GM21619 (cell line): ENCODE measurements around the gene IRGQ.
"Not testable (repeated sequence)": the region's sequence is repeated elsewhere in the genome, so short reads cannot be mapped to it uniquely, and the experiment has no call there.

Experiments
- ATAC-seq: cut with Tn5 transposase; IDR thresholded peaks from one replicate; pipeline ENCODE4 v1.9.1; 2021; ENCODE audit not compliant: unreplicated experiment

The IRGQ gene

GRCh38 chr19:43598445-43599240, 2.7 kb upstream of the IRGQ start:
- no peak for ATAC-seq

GRCh38 chr19:43597876-43598275, 1.9 kb upstream of the IRGQ start:
- ATAC-seq = no peak

GRCh38 chr19:43596842-43597461, 1.0 kb upstream of the IRGQ start:
- no peak for ATAC-seq

DNA sequence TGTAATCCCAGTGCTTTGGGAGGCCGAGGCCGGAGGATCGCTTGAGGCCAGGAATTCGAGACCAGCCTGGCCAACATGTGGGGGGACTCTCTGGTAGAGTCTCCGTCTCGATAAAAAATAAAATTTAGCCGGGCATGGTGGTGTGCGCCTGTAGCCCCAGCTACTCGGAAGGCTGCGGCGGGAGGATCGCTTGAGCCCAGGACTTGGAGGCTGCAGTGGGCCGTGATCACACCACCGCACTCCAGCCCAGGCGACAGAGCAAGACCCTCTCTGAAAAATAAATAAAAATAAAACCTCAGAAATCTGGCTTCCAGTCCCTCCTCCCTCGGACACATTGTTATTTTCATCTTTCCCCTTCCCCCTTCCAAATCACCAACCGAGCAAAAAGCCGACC, 332 bp downstream of the IRGQ start:
- ATAC-seq = peak; percentile 1

DNA sequence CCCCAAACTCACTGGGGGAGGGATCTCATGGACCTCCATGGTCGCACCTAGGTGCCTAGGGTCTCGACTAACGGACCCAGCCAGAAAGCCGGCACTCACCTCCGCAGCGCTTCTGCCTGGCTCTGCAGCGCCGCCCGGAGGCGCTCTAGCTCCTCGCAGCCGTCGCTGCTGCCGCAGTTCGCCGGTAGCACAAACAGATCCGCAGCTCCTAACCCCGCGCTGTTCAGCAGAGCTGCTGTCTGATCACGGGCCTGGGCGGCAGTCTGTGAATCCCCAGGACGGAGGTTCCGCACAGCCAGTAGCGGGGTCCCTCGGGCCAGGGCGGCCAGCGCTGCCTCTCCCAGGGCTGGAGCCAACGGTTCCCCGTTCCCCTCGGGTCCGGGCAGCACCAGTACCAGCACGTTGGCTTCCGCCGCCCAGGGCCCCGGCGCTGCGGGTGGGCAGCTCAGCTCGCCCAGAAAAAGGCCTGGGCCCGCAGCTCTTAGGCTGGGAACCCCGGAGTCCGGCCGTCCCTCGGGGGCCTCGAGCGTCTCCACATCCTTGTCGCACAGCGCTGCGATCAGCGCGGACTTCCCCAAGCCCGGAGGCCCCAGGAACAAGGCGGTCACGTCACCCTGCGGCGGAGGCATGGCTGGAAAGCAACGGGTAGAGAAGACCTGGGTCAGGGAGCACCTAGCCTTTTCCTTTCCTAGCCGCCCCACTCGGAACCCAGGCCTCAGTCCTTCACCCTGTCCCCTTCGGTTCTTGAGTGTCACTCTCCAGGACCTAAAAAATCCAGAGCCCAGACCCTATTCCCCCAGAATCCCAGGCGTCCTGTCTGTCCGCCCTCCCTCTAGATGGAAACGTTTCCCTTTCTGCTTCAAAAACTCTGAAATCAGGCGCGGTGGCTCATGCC, 977 bp downstream of the IRGQ start:
- ATAC-seq = no peak

GRCh38 chr19:43594081-43594697, 1.7 kb downstream of the IRGQ start:
- no peak for ATAC-seq

GRCh38 chr19:43592800-43593350, 3.1 kb downstream of the IRGQ start:
- ATAC-seq = no peak

GRCh38 chr19:43591904-43592772, 3.8 kb downstream of the IRGQ start:
- ATAC-seq = no peak

DNA sequence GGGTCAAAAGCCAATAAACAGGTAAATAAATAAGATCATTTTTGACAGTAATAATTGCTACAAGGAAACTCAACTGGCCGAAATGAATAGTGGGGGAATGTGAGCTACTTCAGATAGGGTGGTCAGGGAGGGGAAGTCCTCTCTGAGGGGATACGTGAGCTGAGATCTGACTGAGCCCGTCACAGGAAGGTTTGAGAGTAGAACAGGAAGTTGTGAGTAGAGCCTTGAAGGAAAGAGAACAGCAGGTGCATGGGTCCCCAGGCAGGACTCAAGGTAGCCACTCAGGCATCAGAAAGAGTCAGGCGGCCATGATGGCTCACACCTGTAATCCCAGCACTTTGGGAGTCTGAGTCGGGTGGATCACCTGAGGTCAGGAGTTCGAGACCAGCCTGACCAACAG, 6.3 kb downstream of the IRGQ start:
- ATAC-seq = no peak

DNA sequence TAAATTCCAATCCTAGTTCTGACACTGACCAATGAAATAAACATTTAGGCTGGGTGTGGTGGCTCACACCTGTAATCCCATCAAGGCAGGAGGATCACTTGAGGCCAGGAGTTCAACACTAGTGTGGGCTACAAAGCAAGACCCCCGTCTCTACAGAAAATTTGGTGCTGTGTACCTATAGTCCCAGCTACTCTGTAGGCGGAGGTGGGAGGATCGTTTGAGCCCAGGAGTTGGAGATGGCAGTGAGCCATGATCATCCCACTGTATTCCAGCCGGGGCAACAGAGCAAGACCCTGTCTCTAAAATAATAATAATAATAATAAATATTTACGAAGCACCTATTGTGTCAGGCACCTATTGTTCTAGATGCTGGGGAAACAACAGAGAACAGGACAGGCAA, 6.7 kb downstream of the IRGQ start:
- no peak for ATAC-seq

GRCh38 chr19:43587029-43587428, 8.9 kb downstream of the IRGQ start:
- not testable (repeated sequence) for ATAC-seq

DNA sequence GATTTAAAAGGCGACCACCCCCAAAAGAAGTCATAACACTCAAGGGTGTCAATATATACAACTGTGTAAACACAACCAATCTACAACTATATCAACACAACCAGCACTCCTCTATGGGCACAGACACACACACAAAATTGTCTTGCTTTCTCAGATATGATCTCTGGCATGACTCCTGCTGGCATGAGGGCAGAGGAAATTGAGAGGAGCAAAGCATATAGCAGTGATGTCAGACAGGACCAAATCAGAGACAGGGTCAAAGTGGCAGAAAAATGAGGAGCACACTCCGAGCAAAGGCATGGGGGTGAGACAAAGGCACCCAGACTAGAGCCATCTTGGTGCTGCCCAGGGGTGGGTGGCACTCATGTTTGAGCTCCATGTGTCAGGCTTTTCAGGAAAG, 9.6 kb downstream of the IRGQ start:
- ATAC-seq = no peak

- no peak for ATAC-seq
Observed at GRCh38 chr19:43584484-43584883, 11.4 kb downstream of the IRGQ start.

DNA sequence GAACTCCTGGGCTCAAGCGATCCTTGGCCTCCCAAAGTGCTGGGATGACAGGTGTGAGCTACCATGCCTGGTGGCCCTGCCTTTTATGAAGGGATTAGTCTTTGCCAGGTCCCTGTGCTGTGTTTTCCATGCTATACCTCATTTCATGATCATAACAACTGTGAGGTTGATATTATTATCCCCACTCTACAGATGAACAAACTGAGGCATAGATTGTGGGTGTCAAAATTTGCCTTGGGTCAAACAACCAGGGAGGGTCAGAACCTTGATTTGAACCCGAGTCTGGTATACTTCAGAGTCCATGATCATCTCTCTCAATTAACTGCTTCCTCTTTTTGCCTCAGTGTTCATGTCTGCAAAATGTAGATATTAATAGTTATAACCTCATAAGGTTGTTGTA, 13.4 kb downstream of the IRGQ start:
- no peak for ATAC-seq

- ATAC-seq = no peak
Observed at GRCh38 chr19:43581467-43581866, 14.5 kb downstream of the IRGQ start.

DNA sequence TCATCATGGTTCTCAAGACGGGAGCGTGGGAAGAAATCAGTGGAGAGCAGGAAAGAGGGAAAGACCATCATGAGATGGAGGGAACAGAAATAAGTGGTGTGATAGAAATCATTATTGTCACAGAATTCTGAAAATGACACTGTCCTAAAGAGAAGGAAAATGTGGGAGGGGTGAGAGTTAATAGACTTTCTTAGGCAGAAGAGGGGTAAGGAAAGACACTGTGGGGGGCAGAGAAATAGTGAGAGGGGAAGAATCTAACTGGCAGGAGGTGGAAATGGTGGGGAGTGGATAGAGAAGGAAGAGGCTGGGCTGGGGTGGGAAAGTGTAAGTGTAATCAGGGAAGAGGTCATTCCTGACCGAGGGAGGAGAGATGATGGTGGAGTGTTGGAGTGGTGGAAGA, 17.1 kb downstream of the IRGQ start:
- ATAC-seq = no peak

DNA sequence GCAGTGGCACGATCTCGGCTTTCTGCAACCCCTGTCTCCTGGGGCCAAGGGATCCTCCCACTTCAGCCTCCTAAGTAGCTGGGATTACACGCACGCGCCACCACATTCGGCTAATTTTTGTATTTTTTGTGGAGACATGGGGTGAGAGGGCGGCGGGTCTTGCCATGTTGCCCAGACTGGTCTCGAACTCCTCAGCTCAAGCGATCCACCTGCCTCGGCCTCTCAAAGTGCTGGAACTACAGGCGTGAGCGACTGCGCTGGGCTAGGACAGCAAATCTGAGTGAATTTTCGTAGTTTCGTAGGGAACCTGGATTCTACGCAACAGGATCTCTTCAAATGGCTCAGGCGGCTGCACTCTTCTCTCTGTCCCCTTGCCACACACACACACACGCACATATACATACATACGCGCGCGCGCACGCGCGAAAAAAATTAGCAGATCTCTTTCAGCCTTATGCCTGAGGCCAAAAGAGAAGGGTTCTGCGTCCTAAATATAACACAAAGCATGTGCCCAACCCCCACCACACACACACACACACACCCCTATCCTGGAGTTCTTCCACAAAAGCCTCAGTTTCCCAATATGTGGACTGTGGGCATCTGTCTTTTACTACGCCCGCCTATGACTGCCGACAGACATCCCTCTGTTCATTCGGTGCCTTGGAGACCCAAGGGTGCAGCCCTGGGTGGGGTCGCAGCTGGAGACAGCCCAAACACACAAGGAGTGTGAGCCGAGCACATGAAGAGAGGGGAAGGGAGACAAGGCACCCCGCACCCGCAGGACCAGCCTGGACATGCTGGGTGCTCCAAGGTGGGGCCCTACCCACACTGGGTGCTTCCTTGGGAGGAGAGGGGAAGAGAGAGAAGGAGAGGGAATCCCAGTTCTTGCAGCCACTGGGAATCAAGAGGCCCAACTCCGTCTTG, 19.7 kb downstream of the IRGQ start:
- no peak for ATAC-seq

GRCh38 chr19:43575156-43575950, 20.6 kb downstream of the IRGQ start, which contains the start of the genes PINLYP and XRCC1:
TSS of gene PINLYP (plus strand) at chr19:43575801. CDS start at chr19:43577192, 1,391 bp downstream.
TSS of gene XRCC1 (minus strand) at chr19:43575527. CDS start at chr19:43575458, 69 bp downstream.
- ATAC-seq = peak; percentile 95
